GM19193 (cell line): ENCODE results near the gene SIN3B.

ENCODE experiments used
- POLR2A ChIP-seq: IDR thresholded peaks from 4 replicates; pipeline ENCODE4 v1.6.1; 2011; ENCODE audit not compliant: insufficient read depth, insufficient read length; ENCODE audit errors: extremely low read depth

Gene SIN3B

DNA sequence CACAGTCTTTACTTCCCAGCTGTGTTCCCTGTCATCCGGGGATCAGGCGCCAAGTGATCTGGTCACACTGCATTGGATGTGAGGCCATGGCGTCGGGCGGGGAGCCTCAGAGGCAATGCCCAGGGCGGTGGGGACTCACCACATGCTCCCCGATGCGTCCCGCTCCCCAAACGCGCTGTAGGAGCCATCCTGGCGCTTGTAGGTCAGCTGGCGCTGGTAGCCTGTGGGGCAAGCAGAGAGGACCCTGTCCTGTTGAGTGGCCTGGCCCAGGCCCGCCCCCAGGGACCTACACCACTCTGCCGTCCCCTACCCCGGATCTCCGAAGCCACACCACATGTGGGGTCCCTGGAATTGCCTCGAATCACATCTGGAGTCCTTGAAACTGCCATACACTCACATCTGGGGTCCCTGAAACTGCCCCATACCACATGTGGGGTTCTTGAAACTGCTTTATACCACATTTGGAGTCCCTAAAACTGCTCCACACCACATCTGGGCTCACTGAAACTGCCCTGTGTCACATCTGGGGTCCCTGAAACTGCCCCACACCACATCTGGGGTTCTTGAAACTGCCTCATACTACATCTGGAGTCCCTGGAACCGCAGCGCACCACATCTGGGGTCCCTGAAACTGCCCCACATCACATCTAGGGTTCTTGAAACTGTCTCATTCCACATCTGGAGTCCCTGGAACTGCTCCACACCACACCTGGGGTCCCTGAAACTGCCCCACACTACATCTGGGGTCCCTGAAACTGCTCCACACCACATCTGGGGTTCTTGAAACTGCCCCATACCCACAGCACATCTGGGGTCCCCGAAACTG, 92.8 kb downstream of the SIN3B start:
- TF ChIP-seq POLR2A: no peak

DNA sequence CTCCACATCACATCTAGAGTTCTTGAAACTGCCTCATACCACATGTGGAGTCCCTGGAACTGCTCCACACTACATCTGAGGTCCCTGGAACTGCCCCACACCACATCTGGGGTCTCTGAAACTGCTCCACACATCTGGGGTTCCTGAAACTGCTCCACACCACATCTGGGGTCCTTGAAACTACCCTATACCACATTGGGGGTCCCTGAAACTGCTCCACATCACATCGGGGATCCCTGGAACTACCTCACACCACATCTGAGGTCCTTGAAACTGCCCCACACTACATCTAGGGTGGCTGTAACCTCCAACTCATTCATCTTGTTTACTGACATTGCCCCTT, 93.4 kb downstream of the SIN3B start:
- TF ChIP-seq POLR2A: no peak

DNA sequence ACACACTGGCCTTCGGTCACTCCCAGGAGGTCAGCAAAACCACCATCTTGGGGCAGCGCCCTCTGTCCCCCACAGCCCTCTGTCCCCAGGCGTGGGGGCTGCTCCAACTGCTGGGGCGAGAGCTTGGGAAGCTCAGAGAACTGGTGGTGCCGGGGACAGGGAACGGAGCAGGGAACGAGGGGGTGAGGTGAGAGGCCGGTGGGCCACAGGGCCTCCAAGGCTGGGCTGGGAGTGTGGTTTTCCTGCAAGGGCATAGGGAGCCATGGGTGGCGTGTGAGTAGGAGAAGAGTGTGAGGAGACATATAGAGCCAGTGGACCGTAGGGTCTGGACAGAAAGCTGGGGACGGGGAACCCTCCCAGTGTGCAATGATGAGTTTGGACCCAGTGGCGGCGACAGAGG, 93.8 kb downstream of the SIN3B start:
- TF ChIP-seq POLR2A: no peak

DNA sequence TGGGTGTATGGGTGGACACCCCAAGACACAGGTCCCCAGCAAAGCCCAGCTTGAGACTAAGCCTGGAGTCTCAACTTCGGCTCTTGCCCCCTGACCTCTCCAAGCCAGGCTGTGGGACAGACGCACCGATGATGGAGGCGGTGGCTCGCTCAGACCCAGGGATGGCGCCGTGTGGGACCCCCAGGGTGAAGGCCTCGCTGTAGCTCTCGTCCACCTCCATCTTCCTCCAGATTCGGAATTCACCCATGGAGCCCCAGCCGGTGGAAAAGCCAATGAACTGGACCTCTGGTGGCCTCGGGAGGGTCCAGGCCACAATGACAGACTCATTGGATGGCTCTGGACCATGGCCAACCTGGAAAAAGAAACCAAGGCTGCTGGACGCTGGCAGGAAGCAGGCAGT, 98.7 kb downstream of the SIN3B start:
- no peak for TF ChIP-seq POLR2A

DNA sequence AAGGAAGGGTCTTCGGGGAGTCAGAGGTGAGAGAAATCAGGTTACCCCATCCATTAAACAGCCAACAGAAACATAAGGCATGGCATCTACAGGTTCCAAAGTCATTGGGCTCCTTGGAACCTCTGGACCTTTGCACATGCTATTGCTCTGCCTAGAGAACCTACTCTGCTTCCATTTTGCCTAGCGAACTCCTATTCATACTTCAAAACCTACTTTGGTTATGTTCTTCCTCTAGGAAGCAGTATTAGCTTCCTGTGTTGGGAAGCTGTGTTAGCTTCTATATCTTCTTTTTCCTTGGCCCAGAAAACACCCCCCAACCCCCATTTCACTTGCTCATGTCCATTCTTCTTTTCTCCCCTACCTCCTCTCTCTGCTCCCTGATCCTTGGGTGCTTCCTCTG, 99.2 kb downstream of the SIN3B start:
- TF ChIP-seq POLR2A: no peak

DNA sequence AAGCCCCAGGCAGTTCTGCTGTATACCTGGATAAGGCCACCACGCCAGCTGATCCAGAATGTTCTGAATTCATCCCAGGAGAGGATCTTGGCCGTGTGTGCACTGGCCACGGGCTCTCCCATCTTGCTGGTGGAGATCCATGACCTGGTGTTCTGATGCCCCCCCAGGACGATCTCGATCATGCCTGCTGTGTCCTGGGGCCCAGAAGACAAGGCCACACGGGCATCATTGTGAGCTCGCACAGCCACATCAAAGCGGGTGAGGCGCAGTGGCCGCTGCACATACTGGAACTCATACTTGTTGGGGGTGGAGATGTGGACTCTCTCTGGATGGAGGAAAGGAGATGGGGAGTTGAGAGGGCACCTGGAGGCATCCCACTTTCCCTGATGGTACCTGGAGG, 99.7 kb downstream of the SIN3B start:
- no peak for TF ChIP-seq POLR2A
